ENCODE results near the gene TTC7B.

Gene TTC7B

DNA sequence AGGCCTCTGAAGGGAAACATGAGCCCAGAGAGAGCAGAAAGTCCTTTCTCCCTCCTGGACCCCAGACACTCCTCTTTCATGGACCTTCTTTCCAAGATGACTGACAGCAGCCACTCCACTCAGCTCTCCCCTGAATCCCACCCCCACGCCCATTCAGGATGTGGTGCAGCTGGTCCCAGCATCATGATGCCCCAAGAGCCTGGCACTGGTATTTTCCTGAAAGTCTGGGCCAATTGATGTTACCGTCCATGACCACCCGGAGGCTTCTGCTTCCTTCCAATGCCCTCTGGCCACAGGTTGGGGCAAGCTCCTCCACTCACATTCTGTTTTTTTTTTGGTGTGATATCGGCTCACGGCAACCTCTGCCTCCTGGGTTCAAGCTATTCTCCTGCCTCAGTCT is 306.8 kb downstream of the TTC7B start:
- DNase-seq (ENCODE audit: low spot score): no peak

DNA sequence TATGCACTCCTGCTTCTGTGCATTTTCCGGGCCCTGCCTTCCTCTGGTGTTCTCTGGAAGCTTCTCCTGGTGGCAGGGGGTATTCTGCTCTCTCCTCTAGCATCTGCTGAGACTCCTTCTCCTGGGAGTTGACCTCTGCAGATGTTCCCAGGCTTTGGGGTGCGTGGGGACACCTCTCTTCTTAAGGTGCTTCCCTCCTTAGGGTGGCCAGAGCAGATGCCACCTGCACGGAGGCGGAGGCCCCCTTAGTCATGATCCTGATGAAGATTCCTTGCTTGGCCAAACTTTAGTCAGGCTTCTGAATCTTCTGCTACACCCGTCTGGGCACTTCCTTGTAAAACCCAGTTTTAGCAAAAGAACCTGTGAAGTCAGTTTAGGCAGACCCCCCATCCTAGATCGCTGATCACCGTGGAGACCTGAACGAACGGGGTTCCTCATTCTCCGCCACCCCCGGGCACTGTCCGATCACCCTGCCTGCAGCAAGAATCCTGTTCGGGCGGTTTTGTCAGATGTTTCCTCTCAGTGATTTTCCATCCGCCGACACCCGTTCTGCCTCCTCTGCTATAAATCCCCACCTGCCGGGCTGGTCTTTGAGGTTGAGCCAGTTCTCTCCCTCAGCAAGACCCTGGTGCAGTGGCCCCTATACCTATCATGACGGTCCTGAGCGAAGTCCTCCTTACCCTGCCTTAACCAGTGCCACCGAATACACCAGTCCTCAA is 307.5 kb downstream of the TTC7B start:
- DNase-seq (ENCODE audit: low spot score): peak; percentile 18

GRCh38 chr14:90508036-90508435 is 308.2 kb downstream of the TTC7B start:
- DNase-seq (ENCODE audit: low spot score): no peak

DNA sequence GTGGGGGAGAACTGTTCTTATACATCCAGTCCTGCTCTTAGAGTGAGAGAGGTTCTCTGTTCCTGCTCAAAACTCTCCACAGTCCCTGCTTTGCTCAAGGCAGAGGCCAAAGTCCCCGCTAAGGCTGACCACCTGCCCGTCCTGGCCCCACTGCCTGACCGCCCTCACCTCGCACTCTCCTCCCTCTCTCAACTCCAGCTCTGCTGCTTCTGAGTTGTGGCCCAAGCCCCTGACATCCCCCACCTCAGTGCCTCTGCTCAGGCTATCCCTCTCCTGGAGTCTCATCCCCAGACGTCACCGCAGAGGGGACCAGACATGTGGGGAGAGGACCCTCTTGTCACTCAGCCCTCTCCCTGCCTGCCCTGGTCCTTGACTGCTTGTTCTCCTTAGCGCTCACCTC is 308.8 kb downstream of the TTC7B start:
- no peak for DNase-seq (ENCODE audit: low spot score)

- peak; percentile 31 for DNase-seq (ENCODE audit: low spot score)
Measured at GRCh38 chr14:90506748-90507147, 309.5 kb downstream of the TTC7B start.

GRCh38 chr14:90505531-90505930 is 310.7 kb downstream of the TTC7B start:
- no peak for DNase-seq (ENCODE audit: low spot score)

GRCh38 chr14:90504643-90505042 is 311.6 kb downstream of the TTC7B start:
- DNase-seq (ENCODE audit: low spot score): no peak

- peak; percentile 85 for DNase-seq (ENCODE audit: low spot score)
Measured at GRCh38 chr14:90503582-90503981, 312.6 kb downstream of the TTC7B start.

- DNase-seq (ENCODE audit: low spot score): no peak
Measured at GRCh38 chr14:90502760-90503159, 313.5 kb downstream of the TTC7B start.

- no peak for DNase-seq (ENCODE audit: low spot score)
Measured at GRCh38 chr14:90500665-90501370, 315.4 kb downstream of the TTC7B start.

DNA sequence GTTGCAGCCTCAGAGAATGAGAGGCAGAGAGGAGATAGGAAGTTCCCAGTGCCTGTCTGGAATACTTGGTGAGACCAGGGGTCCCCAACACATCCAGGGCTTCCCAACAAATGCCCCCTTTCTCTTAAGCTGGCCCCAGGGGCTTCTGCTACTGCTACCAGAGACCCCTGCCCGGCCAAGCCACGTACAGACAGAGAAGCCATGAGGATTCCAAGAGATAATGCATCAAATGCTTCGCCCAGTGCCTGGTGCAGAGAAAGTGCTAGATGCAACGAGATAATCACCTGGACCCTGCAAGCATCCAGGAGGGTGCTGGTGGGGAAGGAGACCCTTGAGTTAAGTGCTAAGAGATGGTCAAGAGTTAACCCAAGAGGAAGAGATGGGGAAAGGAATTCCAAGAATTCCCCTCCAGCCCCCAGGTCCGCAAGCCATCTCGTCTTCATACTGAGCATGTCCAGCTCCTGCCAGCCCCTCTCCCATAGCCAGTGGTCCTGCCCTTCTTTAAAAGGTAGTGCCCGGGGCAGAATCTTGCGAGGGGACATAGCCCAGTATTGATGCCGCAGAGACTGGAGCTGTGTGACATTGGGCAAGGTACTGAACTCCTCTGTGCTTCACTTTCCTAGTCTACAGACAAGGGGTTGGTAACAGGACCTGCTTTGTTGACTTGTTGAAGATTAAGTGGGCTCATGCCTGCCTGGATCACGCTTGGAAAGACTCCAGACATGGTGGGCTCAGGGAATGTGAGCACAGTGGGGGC is 316.1 kb downstream of the TTC7B start:
- no peak for DNase-seq (ENCODE audit: low spot score)

GRCh38 chr14:90499121-90499520 is 317.1 kb downstream of the TTC7B start:
- DNase-seq (ENCODE audit: low spot score): no peak

DNA sequence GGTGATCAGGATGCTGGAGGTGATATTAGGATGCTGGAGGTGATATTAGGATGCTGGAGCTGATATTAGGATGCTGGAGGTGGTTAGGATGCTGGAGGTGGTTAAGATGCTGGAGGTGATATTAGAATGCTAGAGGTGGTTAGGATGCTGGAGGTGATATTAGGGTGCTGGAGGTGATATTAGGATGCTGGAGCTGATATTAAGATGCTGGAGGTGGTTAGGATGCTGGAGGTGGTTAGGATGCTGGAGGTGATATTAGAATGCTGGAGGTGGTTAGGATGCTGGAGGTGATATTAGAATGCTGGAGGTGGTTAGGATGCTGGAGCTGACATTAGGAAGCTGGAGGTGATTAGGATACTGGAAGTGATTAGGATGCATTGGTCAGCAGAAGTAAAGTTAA is 318.0 kb downstream of the TTC7B start:
- no peak for DNase-seq (ENCODE audit: low spot score)

DNA sequence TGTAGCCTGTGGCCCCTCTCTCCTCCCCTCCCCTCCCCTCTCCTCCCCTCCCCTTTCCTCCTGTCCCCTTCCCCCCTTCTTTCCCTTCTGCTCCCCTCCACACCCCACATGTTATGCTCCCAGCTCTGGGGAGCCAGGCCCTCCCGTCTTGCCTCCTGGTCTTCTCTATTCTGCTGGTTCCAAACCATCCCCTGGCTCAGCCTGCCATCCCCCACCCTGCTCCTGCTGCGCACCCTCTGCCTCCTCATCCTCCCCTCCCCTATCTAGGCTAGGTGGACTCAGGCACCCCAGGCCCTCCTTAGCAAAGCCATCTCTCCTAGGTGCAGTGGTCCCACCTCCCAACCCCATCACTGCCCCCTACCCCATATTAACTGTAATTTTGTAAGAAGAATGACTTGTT is 319.9 kb downstream of the TTC7B start:
- DNase-seq (ENCODE audit: low spot score): no peak

GRCh38 chr14:90495357-90496276 is 320.6 kb downstream of the TTC7B start:
- peak; percentile 54 for DNase-seq (ENCODE audit: low spot score)

DNA sequence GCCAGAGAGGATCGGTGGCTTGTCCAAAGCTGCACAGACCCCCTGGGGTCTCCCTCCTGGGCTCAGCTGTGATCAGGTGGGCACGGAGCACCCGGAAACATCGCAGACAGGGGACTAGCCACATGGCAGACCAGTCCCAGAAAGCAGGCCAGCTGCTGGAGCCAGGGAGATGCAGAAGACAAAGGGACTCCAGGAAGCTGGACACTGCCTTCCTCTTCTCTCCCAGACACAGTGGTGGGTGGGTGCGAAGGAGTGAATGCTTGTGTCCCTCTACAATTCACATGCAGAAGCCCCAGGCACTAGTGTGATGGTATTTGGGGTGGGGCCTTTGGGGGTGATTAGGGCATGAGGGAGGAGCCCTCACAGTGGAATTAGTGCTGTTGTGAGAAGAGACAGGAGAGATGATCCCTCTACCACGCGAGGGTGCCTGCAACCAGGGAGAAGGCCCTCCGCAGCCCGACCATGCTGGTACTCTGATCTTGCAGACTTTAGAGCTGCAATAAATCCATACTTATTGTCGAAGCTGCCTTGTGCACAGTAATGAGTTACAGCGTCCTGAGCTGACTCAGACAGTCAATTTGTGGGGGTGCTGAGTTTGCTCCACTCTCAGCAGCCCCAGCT is 324.2 kb downstream of the TTC7B start:
- no peak for DNase-seq (ENCODE audit: low spot score)

GRCh38 chr14:90491221-90491885 is 324.9 kb downstream of the TTC7B start:
- no peak for DNase-seq (ENCODE audit: low spot score)

DNA sequence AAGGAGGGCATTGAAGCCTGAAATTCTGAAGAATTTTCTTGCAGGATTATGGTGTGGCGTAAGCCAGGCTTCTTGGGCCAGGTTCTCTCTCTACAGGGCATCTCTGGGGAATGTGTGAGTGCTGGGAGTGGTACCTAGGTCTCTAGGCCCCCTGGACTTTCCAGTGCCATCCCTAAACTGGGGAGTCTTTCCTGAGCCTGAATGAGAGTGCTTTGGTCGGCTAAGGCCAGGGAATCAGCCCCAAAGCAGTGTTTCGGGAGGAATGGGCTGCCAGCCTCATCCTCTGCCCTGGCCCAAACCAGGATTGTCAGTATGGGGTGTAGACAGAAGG is 325.5 kb downstream of the TTC7B start:
- no peak for DNase-seq (ENCODE audit: low spot score)

DNA sequence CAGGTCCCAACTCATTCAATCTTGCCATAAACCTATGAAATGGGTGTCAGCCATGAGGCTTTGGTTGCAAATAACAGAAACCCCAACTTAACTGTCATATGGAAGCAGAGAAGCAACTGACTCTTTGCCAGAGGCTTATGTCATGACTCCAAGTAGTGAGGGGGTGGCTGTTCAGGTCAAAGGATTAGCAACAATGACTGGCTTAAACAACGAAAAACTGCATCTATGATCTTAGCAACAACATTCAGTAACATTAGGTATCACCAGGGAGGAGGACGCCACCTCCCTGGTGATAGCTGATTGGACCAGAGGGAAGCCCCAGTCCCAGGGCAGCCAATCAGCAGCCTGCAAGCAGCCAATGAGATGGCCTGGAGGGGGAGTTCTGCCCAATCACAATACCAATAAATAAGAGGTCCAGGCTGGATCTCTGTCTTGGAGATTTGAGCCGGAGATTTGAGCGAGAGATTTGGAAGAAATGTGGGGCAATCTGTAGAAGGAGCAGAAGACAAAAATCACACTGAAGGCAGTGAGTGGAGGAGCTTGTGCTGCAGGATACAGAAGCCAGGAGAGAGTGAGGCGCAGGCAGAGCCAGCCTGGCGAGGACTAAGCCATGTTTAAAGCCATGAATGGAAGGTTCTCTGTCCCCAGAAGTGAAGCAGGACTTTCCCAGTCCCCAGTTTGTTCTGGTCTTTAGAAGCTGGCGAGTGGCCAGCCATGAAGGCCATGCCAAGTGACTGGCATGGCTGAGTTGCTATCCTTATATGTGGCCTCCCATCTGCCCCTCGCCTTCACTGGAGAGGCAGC is 326.1 kb downstream of the TTC7B start:
- no peak for DNase-seq (ENCODE audit: low spot score)

- no peak for DNase-seq (ENCODE audit: low spot score)
Measured at GRCh38 chr14:90489306-90489705, 326.9 kb downstream of the TTC7B start.

Measured in kidney tubule cell (primary cell).